Activated naive CD4-positive, alpha-beta T cell treated with anti-CD3 and anti-CD28 coated beads, Interleukin-2, amount 10 ng/mL, durations not matched to agents 7 days and 5 days (primary cell): ENCODE data around the gene TRIM28.

Experiments
- CTCF ChIA-PET: fragments of 350-600 bp; sonication (Branson Sonifier 250); formaldehyde crosslinking; loops from one replicate; lab custom pipeline; 2021; ENCODE audit warnings: antibody characterized with exemption; lab: Charles Lee
- DNase-seq: peaks from one replicate; pipeline ENCODE4 v3.0.0-alpha.2; 2020
- H3K27ac Mint-ChIP-seq: one replicate; pipeline ENCODE4 v1.8.0; 2021; ENCODE audit warnings: mild to moderate bottlenecking, moderate library complexity, mixed read lengths
- H3K27me3 Mint-ChIP-seq: one replicate; pipeline ENCODE4 v1.8.0; 2021; ENCODE audit warnings: mild to moderate bottlenecking, mixed read lengths
- H3K36me3 Mint-ChIP-seq: one replicate; pipeline ENCODE4 v1.8.0; 2021; ENCODE audit warnings: mixed read lengths
- H3K4me1 Mint-ChIP-seq: one replicate; pipeline ENCODE4 v1.8.0; 2021; ENCODE audit warnings: mixed read lengths
- H3K4me3 Mint-ChIP-seq: one replicate; pipeline ENCODE4 v1.8.0; 2021; ENCODE audit warnings: mild to moderate bottlenecking, moderate library complexity, mixed read lengths
- H3K9me3 Mint-ChIP-seq: one replicate; pipeline ENCODE4 v1.8.0; 2021; ENCODE audit warnings: mixed read lengths

Gene TRIM28

GRCh38 chr19:58563823-58564222, 20.0 kb downstream of the TRIM28 start:
- peaks cover 59% of the 10 kb centered on the region for H3K4me1 Mint-ChIP-seq
- CTCF ChIA-PET: interaction anchor here (1.4 kb wide), 1 partner anchor 17 kb away, joined by 4 read pairs; no protein-coding TSS in a partner anchor
- H3K27me3 Mint-ChIP-seq: peaks cover 8% of the 10 kb centered on the region
- peak overlapping the region; percentile 83 for H3K4me3 Mint-ChIP-seq
- peak; percentile 16 for DNase-seq
- no peaks in the 10 kb centered on the region for H3K9me3 Mint-ChIP-seq
- H3K27ac Mint-ChIP-seq: peak overlapping the region; percentile 17
- H3K36me3 Mint-ChIP-seq: peaks cover 24% of the 10 kb centered on the region

GRCh38 chr19:58566989-58567388, 23.1 kb downstream of the TRIM28 start:
- peaks cover 8% of the 10 kb centered on the region for H3K27me3 Mint-ChIP-seq
- peaks cover 40% of the 10 kb centered on the region for H3K4me1 Mint-ChIP-seq
- CTCF ChIA-PET: interaction anchor here (1.0 kb wide), 1 partner anchor 48 kb away, joined by 3 read pairs; the partner anchor contains the start of gene ZBTB45
- DNase-seq: peak; percentile 5
- H3K9me3 Mint-ChIP-seq: no peaks in the 10 kb centered on the region
- H3K4me3 Mint-ChIP-seq: no peak overlapping the region
- H3K27ac Mint-ChIP-seq: no peak overlapping the region
- peaks cover 33% of the 10 kb centered on the region for H3K36me3 Mint-ChIP-seq

- DNase-seq: peak; percentile 14
- H3K9me3 Mint-ChIP-seq: no peaks in the 10 kb centered on the region
- peaks cover 35% of the 10 kb centered on the region for H3K36me3 Mint-ChIP-seq
- peaks cover 38% of the 10 kb centered on the region for H3K4me1 Mint-ChIP-seq
- H3K27ac Mint-ChIP-seq: peak overlapping the region; percentile 43
- H3K4me3 Mint-ChIP-seq: no peak overlapping the region
- CTCF ChIA-PET: interaction anchor here (1.3 to 1.6 kb wide), 2 partner anchors 13 to 54 kb away, joined by 4 to 5 read pairs; no protein-coding TSS in a partner anchor
- H3K27me3 Mint-ChIP-seq: peaks cover 4% of the 10 kb centered on the region
These were observed 24.7 kb downstream of the TRIM28 start for GRCh38 chr19:58568453-58569130.

GRCh38 chr19:58569191-58569942, 25.5 kb downstream of the TRIM28 start:
- no peak overlapping the region for H3K4me3 Mint-ChIP-seq
- peak; percentile 17 for DNase-seq
- H3K36me3 Mint-ChIP-seq: peaks cover 31% of the 10 kb centered on the region
- CTCF ChIA-PET: interaction anchor here (1.3 kb wide), 1 partner anchor 55 kb away, joined by 4 read pairs; no protein-coding TSS in a partner anchor
- H3K27ac Mint-ChIP-seq: no peak overlapping the region
- H3K9me3 Mint-ChIP-seq: no peaks in the 10 kb centered on the region
- peaks cover 38% of the 10 kb centered on the region for H3K4me1 Mint-ChIP-seq
- no peaks in the 10 kb centered on the region for H3K27me3 Mint-ChIP-seq

- Mint-ChIP-seq H3K4me1 (peaks cover 38% of the 10 kb centered on the region), H3K27me3 (no peaks in the 10 kb centered on the region), H3K27ac (no peak overlapping the region), H3K36me3 (peaks cover 28% of the 10 kb centered on the region), H3K4me3 (no peak overlapping the region), H3K9me3 (no peaks in the 10 kb centered on the region)
- CTCF ChIA-PET: no interaction called here
- DNase-seq: peak; percentile 12
These were observed 26.2 kb downstream of the TRIM28 start for GRCh38 chr19:58569943-58570670.

- Mint-ChIP-seq H3K9me3 (no peaks in the 10 kb centered on the region), H3K36me3 (peaks cover 28% of the 10 kb centered on the region), H3K4me1 (peaks cover 42% of the 10 kb centered on the region), H3K27me3 (no peaks in the 10 kb centered on the region), H3K4me3 (peak overlapping the region; percentile 93), H3K27ac (no peak overlapping the region)
- DNase-seq: peak; percentile 15
- CTCF ChIA-PET: interaction anchor here (1.4 to 1.5 kb wide), 2 partner anchors 10 to 51 kb away, joined by 3 to 5 read pairs; partner anchors contain the start of gene ZBTB45
These were observed 27.1 kb downstream of the TRIM28 start for GRCh38 chr19:58570770-58571574.

GRCh38 chr19:58571575-58571947, 27.7 kb downstream of the TRIM28 start:
- H3K36me3 Mint-ChIP-seq: peaks cover 27% of the 10 kb centered on the region
- H3K4me3 Mint-ChIP-seq: peak overlapping the region; percentile 93
- no peaks in the 10 kb centered on the region for H3K27me3 Mint-ChIP-seq
- CTCF ChIA-PET: interaction anchor here (1.4 to 1.5 kb wide), 2 partner anchors 10 to 52 kb away, joined by 3 to 5 read pairs; partner anchors contain the start of gene ZBTB45
- peak; percentile 6 for DNase-seq
- peak overlapping the region; percentile 99 for H3K27ac Mint-ChIP-seq
- no peaks in the 10 kb centered on the region for H3K9me3 Mint-ChIP-seq
- peaks cover 48% of the 10 kb centered on the region for H3K4me1 Mint-ChIP-seq

- H3K4me3 Mint-ChIP-seq: peak overlapping the region; percentile 93
- no peaks in the 10 kb centered on the region for H3K27me3 Mint-ChIP-seq
- H3K36me3 Mint-ChIP-seq: peaks cover 26% of the 10 kb centered on the region
- no peaks in the 10 kb centered on the region for H3K9me3 Mint-ChIP-seq
- CTCF ChIA-PET: interaction anchor here (0.6 to 1.5 kb wide), 3 partner anchors 9 to 53 kb away, joined by 3 to 5 read pairs (median 3); partner anchors contain the start of genes CHMP2A and ZBTB45
- peaks cover 48% of the 10 kb centered on the region for H3K4me1 Mint-ChIP-seq
- no peak for DNase-seq
- H3K27ac Mint-ChIP-seq: peak overlapping the region; percentile 99
These were observed 28.4 kb downstream of the TRIM28 start for GRCh38 chr19:58572026-58572817.

GRCh38 chr19:58572818-58573657, 29.2 kb downstream of the TRIM28 start, which contains the start of gene MZF1:
Gene MZF1, minus strand, starts transcription at chr19:58573335. Its CDS starts 1,946 bp downstream, at chr19:58571389.
- Mint-ChIP-seq H3K4me1 (peaks cover 49% of the 10 kb centered on the region), H3K36me3 (peaks cover 26% of the 10 kb centered on the region), H3K27me3 (no peaks in the 10 kb centered on the region), H3K9me3 (no peaks in the 10 kb centered on the region), H3K4me3 (peak within 1 kb of the TSS; percentile 93), H3K27ac (peak within 1 kb of the TSS; percentile 99)
- DNase-seq: peak; percentile 100
- CTCF ChIA-PET: interaction anchor here (0.6 to 1.4 kb wide), 2 partner anchors 18 to 53 kb away, joined by 3 to 5 read pairs; partner anchors contain the start of genes CHMP2A and ZBTB45

GRCh38 chr19:58573658-58574164, 29.8 kb downstream of the TRIM28 start:
- DNase-seq: no peak
- no peaks in the 10 kb centered on the region for H3K27me3 Mint-ChIP-seq
- H3K36me3 Mint-ChIP-seq: peaks cover 21% of the 10 kb centered on the region
- CTCF ChIA-PET: no interaction called here
- no peaks in the 10 kb centered on the region for H3K9me3 Mint-ChIP-seq
- H3K27ac Mint-ChIP-seq: peak overlapping the region; percentile 99
- H3K4me1 Mint-ChIP-seq: peaks cover 47% of the 10 kb centered on the region
- H3K4me3 Mint-ChIP-seq: peak overlapping the region; percentile 93

GRCh38 chr19:58575183-58576041, 31.5 kb downstream of the TRIM28 start:
- Mint-ChIP-seq H3K4me3 (peak overlapping the region; percentile 81), H3K4me1 (peaks cover 51% of the 10 kb centered on the region), H3K36me3 (peaks cover 12% of the 10 kb centered on the region), H3K27me3 (no peaks in the 10 kb centered on the region), H3K27ac (peak overlapping the region; percentile 99), H3K9me3 (no peaks in the 10 kb centered on the region)
- peak; percentile 87 for DNase-seq
- CTCF ChIA-PET: interaction anchor here (0.7 to 9.4 kb wide), 4 partner anchors 21 to 61 kb away, joined by 3 to 109 read pairs (median 6); partner anchors contain the start of genes CHMP2A, TRIM28 and ZBTB45
